Transverse colon (tissue), 4 donors: ENCODE results near the gene KRAS.

Experiments
- EP300 ChIP-seq: sonication (generic); formaldehyde crosslinking; IDR thresholded peaks from one replicate; pipeline ENCODE4 v1.6.1; 2017; ENCODE audit warnings: antibody characterized with exemption, low read depth
- POLR2A ChIP-seq: fragments of 450-650 bp; IDR thresholded peaks from one replicate; pipeline ENCODE4 v1.6.1; 2016; ENCODE audit warnings: antibody characterized with exemption, mild to moderate bottlenecking, moderate library complexity
- POLR2AphosphoS5 ChIP-seq, 3 donors: sonication (generic); formaldehyde crosslinking; IDR thresholded peaks; one replicate each; pipeline ENCODE4 v1.6.1; 2016; ENCODE audit warnings: antibody characterized with exemption in 3 of 3
- TF ChIP-seq, protein P1 (sequence below), 5 experiments: fragments of 200-600 bp in 3 of 5; fragments of 450-650 bp in 2 of 5; sonication (generic) in 3 of 5; IDR thresholded peaks; 1 replicate in 2 of 5; 2 replicates in 3 of 5; pipeline ENCODE4 v1.5.1; 2016 to 2017; ENCODE audit warnings: antibody characterized with exemption in 5 of 5, inconsistent platforms in 3 of 5, mild to moderate bottlenecking in 2 of 5, moderate library complexity in 1 of 5

GRCh38 chr12:25184132-25184531 is 66.6 kb downstream of the KRAS start:
- no peak for TF ChIP-seq POLR2A
- TF ChIP-seq, protein P1, sequence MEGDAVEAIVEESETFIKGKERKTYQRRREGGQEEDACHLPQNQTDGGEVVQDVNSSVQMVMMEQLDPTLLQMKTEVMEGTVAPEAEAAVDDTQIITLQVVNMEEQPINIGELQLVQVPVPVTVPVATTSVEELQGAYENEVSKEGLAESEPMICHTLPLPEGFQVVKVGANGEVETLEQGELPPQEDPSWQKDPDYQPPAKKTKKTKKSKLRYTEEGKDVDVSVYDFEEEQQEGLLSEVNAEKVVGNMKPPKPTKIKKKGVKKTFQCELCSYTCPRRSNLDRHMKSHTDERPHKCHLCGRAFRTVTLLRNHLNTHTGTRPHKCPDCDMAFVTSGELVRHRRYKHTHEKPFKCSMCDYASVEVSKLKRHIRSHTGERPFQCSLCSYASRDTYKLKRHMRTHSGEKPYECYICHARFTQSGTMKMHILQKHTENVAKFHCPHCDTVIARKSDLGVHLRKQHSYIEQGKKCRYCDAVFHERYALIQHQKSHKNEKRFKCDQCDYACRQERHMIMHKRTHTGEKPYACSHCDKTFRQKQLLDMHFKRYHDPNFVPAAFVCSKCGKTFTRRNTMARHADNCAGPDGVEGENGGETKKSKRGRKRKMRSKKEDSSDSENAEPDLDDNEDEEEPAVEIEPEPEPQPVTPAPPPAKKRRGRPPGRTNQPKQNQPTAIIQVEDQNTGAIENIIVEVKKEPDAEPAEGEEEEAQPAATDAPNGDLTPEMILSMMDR (IDR thresholded peaks at IDR 0.05), result no peak
- no peak for TF ChIP-seq EP300
- TF ChIP-seq POLR2AphosphoS5 (IDR thresholded peaks at IDR 0.05), result no peak
